GM12878 (cell line): ENCODE data around the gene SHMT1. TPM values are rescaled to one million over a fixed set of nuclear protein-coding genes. Genes with fewer than 3 reads are reported as not detected.

Source experiments
- ATAC-seq: fragments of 200-7000 bp; cut with Tn5 transposase; 3 replicates; pipeline ENCODE4 v1.9.1; 2020; ENCODE audit warnings: mild to moderate bottlenecking, moderate library complexity
- BruUV-seq: library from RNA; stranded (reverse); fragments of 400-500 nt; replicated peaks from 2 replicates; lab custom pipeline; 2021; lab: Mats Ljungman, UMichigan
- CTCF ChIA-PET: fragments of 300-600 bp; sonication (Branson Sonifier 250); formaldehyde crosslinking; extraction: SDS; loops from one replicate; lab custom pipeline; 2021; ENCODE audit warnings: inconsistent platforms; lab: Yijun Ruan, JAX
- POLR2A ChIA-PET: fragments of 350-600 bp; formaldehyde crosslinking; extraction: SDS; loops from one replicate; lab custom pipeline; 2021; ENCODE audit warnings: inconsistent platforms; lab: Charles Lee
- RAD21 ChIA-PET: fragments of 300-600 bp; sonication (Branson Sonifier 250); formaldehyde crosslinking; loops from one replicate; lab custom pipeline; 2023; ENCODE audit warnings: antibody characterized with exemption; ENCODE audit not compliant: unreplicated experiment; lab: Charles Lee
- SMC1A ChIA-PET: fragments of 300-600 bp; sonication (Branson Sonifier 250); formaldehyde crosslinking; loops from one replicate; lab custom pipeline; 2023; ENCODE audit not compliant: unreplicated experiment, uncharacterized antibody; lab: Charles Lee
- DNase-seq: peaks from one replicate; pipeline ENCODE4 v3.0.0-alpha.2; 2011; ENCODE audit warnings: low read depth, low spot score
- FAIRE-seq: peaks from 3 replicates; lab custom pipeline; 2011; peaks lifted over from hg19 to GRCh38; lab: Jason Lieb, UNC
- H2AFZ ChIP-seq: 2 replicates; pipeline ENCODE4 v1.6.0; 2011; ENCODE audit warnings: low read depth, low read length, control low read depth; ENCODE audit not compliant: control insufficient read depth
- H3K27ac ChIP-seq: 2 replicates; pipeline ENCODE4 v1.5.1; 2011; ENCODE audit warnings: control low read depth; ENCODE audit not compliant: control insufficient read depth, insufficient read depth
- H3K27me3 ChIP-seq, 2 experiments: replicated peaks in 1 of 2; 2 replicates each; pipeline versions ENCODE4 v1.6.0 to v1.6.1; 2011; ENCODE audit warnings: low read length in 1 of 2; ENCODE audit not compliant: control insufficient read depth in 2 of 2, insufficient read depth in 2 of 2
- H3K36me3 ChIP-seq, 2 experiments: 2 replicates each; pipeline ENCODE4 v1.5.1; 2011; ENCODE audit warnings: low read length in 1 of 2; ENCODE audit not compliant: control insufficient read depth in 2 of 2, insufficient read depth in 2 of 2
- H3K4me1 ChIP-seq: 2 replicates; pipeline ENCODE4 v1.6.1; 2011; ENCODE audit warnings: mild to moderate bottlenecking, low read length, moderate library complexity, mixed read lengths; ENCODE audit not compliant: control insufficient read depth, insufficient read depth
- H3K4me2 ChIP-seq: 2 replicates; pipeline ENCODE4 v1.6.0; 2011; ENCODE audit warnings: control low read depth; ENCODE audit not compliant: control insufficient read depth, insufficient read depth
- H3K4me3 ChIP-seq: fragments of 200-600 bp; sonication (generic); 2 replicates; pipeline ENCODE4 v1.5.1; 2016
- H3K79me2 ChIP-seq: 2 replicates; pipeline ENCODE4 v1.6.0; 2011; ENCODE audit warnings: low read length; ENCODE audit not compliant: control insufficient read depth, insufficient read depth
- H3K9ac ChIP-seq: 2 replicates; pipeline ENCODE4 v1.8.0; 2011; ENCODE audit warnings: low read length, control low read depth, mixed read lengths; ENCODE audit not compliant: control insufficient read depth, insufficient read depth
- H3K9me3 ChIP-seq: replicated peaks from 3 replicates; pipeline ENCODE4 v1.5.1; 2011; ENCODE audit warnings: mild to moderate bottlenecking, low read length; ENCODE audit not compliant: control insufficient read depth, insufficient read depth
- H4K20me1 ChIP-seq: 2 replicates; pipeline ENCODE4 v1.6.0; 2011; ENCODE audit not compliant: control insufficient read depth, insufficient read depth
- BCL11A ChIP-seq: IDR thresholded peaks from 2 replicates; pipeline ENCODE4 v1.6.1; 2011; ENCODE audit warnings: low read depth, low read length
- BMI1 ChIP-seq: fragments of 450-650 bp; IDR thresholded peaks from 2 replicates; pipeline ENCODE4 v1.6.1; 2016; ENCODE audit warnings: mild to moderate bottlenecking, moderate library complexity, borderline replicate concordance
- ESRRA ChIP-seq: IDR thresholded peaks from 2 replicates; pipeline ENCODE4 v1.6.1; 2012; ENCODE audit warnings: mild to moderate bottlenecking, low read length, improper control_type of control experiment
- FOXK2 ChIP-seq: fragments of 450-650 bp; IDR thresholded peaks from 2 replicates; pipeline ENCODE4 v1.6.1; 2017; ENCODE audit warnings: mild to moderate bottlenecking, moderate library complexity
- IKZF1 ChIP-seq: fragments of 450-650 bp; conservative IDR thresholded peaks from 2 replicates; pipeline ENCODE4 v1.6.1; 2017; ENCODE audit warnings: antibody characterized with exemption, mild to moderate bottlenecking
- KDM1A ChIP-seq: fragments of 200-600 bp; sonication (generic); IDR thresholded peaks from 2 replicates; pipeline ENCODE4 v1.6.1; 2016; ENCODE audit warnings: borderline replicate concordance
- NBN ChIP-seq: fragments of 450-650 bp; IDR thresholded peaks from 2 replicates; pipeline ENCODE4 v1.6.1; 2016
- NR2C1 ChIP-seq: fragments of 450-650 bp; IDR thresholded peaks from 2 replicates; pipeline ENCODE4 v1.6.1; 2017; ENCODE audit warnings: antibody characterized with exemption, mild to moderate bottlenecking, moderate library complexity
- PML ChIP-seq: IDR thresholded peaks from 2 replicates; pipeline ENCODE4 v1.6.1; 2012; ENCODE audit warnings: low read length, inconsistent platforms
- RAD21 ChIP-seq: IDR thresholded peaks from 2 replicates; pipeline ENCODE4 v1.6.1; 2011; ENCODE audit warnings: mild to moderate bottlenecking, low read depth, low read length, moderate library complexity; ENCODE audit not compliant: insufficient read depth
- WGBS: methylation state at CpG from one replicate; pipeline ENCODE4 v1.1.6; 2016; ENCODE audit warnings: low lambda C conversion rate; ENCODE audit not compliant: insufficient replicate concordance, insufficient coverage; ENCODE audit errors: missing lambda C conversion rate; 5-methylcytosine and 5-hydroxymethylcytosine counted together
- in situ Hi-C: fragments of 300-500 bp; cut with MboI; formaldehyde crosslinking; loops from 9 replicates; pipeline ENCODE4 v1.14.3; 2018; ENCODE audit warnings: mixed read lengths
- intact Hi-C: fragments of 100-400 bp; cut with micrococcal nuclease; formaldehyde crosslinking; loops from one replicate; pipeline ENCODE4 v1.14.2; 2022; ENCODE audit not compliant: unreplicated experiment
- polyA plus RNA-seq, 11 experiments: library from polyadenylated mRNA; depleted of rRNA in 4 of 11; unstranded in 6 of 11; stranded (reverse) in 5 of 11; fragments of >200 nt; fragmentation: Nextera tagmentation in 4 of 11; fragmentation: Illumina TruSeq in 1 of 11; extraction: Ambion mirVana in 4 of 11; extraction: Trizol in 1 of 11; gene quantifications; 1 replicate in 1 of 11; 2 replicates in 10 of 11; pipeline versions ENCODE4 v1.2.1 to v1.2.3, GENCODE V29; 2011 to 2016; ENCODE audit warnings: inconsistent platforms in 2 of 11, missing spikeins in 2 of 11, low read depth in 1 of 11
- total RNA-seq, 4 experiments: library from RNA; depleted of rRNA in 3 of 4; stranded (reverse); fragments of >200 nt in 3 of 4; fragmentation: Illumina TruSeq in 1 of 4; extraction: Trizol in 1 of 4; gene quantifications; 2 replicates each; pipeline versions ENCODE4 v1.2.1 to v1.2.3, GENCODE V29; 2013 to 2021
- TF ChIP-seq, protein P1 (sequence below): fragments of 450-650 bp; IDR thresholded peaks from 2 replicates; pipeline ENCODE4 v1.6.1; 2017; ENCODE audit warnings: mild to moderate bottlenecking, moderate library complexity
- TF ChIP-seq, protein P2 (sequence below): IDR thresholded peaks from 2 replicates; pipeline ENCODE4 v1.6.1; 2012; ENCODE audit warnings: mild to moderate bottlenecking, low read depth, low read length
- TF ChIP-seq, protein P3 (sequence below): IDR thresholded peaks from 2 replicates; pipeline ENCODE4 v1.6.1; 2011; ENCODE audit warnings: mild to moderate bottlenecking, low read depth, low read length, moderate library complexity; ENCODE audit not compliant: insufficient replicate concordance

The SHMT1 gene
- total and polyA plus RNA-seq, 10 of the 15 experiments (the other 5 are each of a cell fraction or from before 2014, with no cell fraction given), result 5.2 to 60.1 (median 34.6) TPM

DNA sequence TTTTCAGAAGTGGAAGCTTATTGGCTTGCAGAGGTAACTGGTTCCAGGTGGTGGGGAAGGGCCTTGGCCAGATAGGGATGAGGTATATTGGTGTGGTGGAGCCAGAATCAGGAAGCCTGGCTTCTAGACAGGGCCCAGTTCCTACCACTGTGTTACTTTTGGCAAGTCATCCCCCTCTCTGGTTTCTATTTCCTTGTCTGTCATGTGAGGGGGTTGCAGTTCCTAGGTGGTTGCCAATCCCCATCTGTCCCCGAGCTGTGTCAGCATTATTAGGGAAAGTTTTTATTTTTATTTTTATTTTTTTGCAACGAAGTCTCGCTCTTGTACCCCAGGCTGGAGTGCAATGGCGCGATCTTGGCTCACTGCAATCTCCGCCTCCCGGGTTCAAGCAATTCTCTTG lies 45.2 kb downstream of the SHMT1 start:
- no TSS peak for BruUV-seq
- TF ChIP-seq IKZF1, result no peak
- TF ChIP-seq ESRRA, result no peak
- no peak for TF ChIP-seq BCL11A
- TF ChIP-seq PML, result no peak
- TF ChIP-seq, protein P1, sequence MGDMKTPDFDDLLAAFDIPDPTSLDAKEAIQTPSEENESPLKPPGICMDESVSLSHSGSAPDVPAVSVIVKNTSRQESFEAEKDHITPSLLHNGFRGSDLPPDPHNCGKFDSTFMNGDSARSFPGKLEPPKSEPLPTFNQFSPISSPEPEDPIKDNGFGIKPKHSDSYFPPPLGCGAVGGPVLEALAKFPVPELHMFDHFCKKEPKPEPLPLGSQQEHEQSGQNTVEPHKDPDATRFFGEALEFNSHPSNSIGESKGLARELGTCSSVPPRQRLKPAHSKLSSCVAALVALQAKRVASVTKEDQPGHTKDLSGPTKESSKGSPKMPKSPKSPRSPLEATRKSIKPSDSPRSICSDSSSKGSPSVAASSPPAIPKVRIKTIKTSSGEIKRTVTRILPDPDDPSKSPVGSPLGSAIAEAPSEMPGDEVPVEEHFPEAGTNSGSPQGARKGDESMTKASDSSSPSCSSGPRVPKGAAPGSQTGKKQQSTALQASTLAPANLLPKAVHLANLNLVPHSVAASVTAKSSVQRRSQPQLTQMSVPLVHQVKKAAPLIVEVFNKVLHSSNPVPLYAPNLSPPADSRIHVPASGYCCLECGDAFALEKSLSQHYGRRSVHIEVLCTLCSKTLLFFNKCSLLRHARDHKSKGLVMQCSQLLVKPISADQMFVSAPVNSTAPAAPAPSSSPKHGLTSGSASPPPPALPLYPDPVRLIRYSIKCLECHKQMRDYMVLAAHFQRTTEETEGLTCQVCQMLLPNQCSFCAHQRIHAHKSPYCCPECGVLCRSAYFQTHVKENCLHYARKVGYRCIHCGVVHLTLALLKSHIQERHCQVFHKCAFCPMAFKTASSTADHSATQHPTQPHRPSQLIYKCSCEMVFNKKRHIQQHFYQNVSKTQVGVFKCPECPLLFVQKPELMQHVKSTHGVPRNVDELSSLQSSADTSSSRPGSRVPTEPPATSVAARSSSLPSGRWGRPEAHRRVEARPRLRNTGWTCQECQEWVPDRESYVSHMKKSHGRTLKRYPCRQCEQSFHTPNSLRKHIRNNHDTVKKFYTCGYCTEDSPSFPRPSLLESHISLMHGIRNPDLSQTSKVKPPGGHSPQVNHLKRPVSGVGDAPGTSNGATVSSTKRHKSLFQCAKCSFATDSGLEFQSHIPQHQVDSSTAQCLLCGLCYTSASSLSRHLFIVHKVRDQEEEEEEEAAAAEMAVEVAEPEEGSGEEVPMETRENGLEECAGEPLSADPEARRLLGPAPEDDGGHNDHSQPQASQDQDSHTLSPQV, result no peak
- TF ChIP-seq, protein P2, sequence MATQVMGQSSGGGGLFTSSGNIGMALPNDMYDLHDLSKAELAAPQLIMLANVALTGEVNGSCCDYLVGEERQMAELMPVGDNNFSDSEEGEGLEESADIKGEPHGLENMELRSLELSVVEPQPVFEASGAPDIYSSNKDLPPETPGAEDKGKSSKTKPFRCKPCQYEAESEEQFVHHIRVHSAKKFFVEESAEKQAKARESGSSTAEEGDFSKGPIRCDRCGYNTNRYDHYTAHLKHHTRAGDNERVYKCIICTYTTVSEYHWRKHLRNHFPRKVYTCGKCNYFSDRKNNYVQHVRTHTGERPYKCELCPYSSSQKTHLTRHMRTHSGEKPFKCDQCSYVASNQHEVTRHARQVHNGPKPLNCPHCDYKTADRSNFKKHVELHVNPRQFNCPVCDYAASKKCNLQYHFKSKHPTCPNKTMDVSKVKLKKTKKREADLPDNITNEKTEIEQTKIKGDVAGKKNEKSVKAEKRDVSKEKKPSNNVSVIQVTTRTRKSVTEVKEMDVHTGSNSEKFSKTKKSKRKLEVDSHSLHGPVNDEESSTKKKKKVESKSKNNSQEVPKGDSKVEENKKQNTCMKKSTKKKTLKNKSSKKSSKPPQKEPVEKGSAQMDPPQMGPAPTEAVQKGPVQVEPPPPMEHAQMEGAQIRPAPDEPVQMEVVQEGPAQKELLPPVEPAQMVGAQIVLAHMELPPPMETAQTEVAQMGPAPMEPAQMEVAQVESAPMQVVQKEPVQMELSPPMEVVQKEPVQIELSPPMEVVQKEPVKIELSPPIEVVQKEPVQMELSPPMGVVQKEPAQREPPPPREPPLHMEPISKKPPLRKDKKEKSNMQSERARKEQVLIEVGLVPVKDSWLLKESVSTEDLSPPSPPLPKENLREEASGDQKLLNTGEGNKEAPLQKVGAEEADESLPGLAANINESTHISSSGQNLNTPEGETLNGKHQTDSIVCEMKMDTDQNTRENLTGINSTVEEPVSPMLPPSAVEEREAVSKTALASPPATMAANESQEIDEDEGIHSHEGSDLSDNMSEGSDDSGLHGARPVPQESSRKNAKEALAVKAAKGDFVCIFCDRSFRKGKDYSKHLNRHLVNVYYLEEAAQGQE, result no peak
- TF ChIP-seq NR2C1, result no peak
- no peak for TF ChIP-seq NBN
- TF ChIP-seq KDM1A, result no peak
- no peak for TF ChIP-seq BMI1
- TF ChIP-seq, protein P3, sequence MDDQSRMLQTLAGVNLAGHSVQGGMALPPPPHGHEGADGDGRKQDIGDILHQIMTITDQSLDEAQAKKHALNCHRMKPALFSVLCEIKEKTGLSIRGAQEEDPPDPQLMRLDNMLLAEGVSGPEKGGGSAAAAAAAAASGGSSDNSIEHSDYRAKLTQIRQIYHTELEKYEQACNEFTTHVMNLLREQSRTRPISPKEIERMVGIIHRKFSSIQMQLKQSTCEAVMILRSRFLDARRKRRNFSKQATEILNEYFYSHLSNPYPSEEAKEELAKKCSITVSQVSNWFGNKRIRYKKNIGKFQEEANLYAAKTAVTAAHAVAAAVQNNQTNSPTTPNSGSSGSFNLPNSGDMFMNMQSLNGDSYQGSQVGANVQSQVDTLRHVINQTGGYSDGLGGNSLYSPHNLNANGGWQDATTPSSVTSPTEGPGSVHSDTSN, result no peak
- TF ChIP-seq FOXK2, result no peak
- TF ChIP-seq RAD21, result no peak
- WGBS, result 99% methylated on average over 7 of the region's 7 CpGs
- ATAC-seq, result no peak
- SMC1A ChIA-PET, result no interaction called here
- Histone ChIP-seq H3K27ac (no peak overlapping the region), H4K20me1 (peaks cover 8% of the 10 kb centered on the region; the same call in 1 of the 2 replicates), H2AFZ (no peak overlapping the region), H3K36me3 (peaks cover 0 to 8% of the 10 kb centered on the region in 2 experiments; a peak in 2 of 4 replicates), H3K4me2 (peak overlapping the region; percentile 70), H3K4me3 (peak overlapping the region; percentile 48; the same call in 1 of the 2 replicates), H3K4me1 (peaks cover 22% of the 10 kb centered on the region), H3K9me3 (no peaks in the 10 kb centered on the region), H3K27me3 (no peaks in the 10 kb centered on the region), H3K9ac (no peak overlapping the region), H3K79me2 (peaks cover 56% of the 10 kb centered on the region)
- RAD21 ChIA-PET, result no interaction called here
- no peak for DNase-seq
- in situ Hi-C loops, result no loop called here
- CTCF ChIA-PET, result no interaction called here
- FAIRE-seq, result no peak
- intact Hi-C loops, result loop anchor here (5.0 kb wide), 1 partner anchor 136 kb away; the partner anchor contains the start of gene ALKBH5
- POLR2A ChIA-PET, result no interaction called here
